Natural killer cell (primary cell): ENCODE data around the gene FLNA. TPM values are rescaled to one million over a fixed set of nuclear protein-coding genes. Genes with fewer than 3 reads are reported as not detected.

Experiments used
- ATAC-seq, 3 donors: fragments of 150-1000 bp in 2 of 3; fragments of 200-7000 bp in 1 of 3; cut with Tn5 transposase; 1 replicate in 1 of 3; 2 replicates in 2 of 3; pipeline ENCODE4 v1.10.0; 2021; ENCODE audit warnings: mild to moderate bottlenecking in 2 of 3, moderate library complexity in 2 of 3
- DNase-seq, 2 donors: peaks; one replicate each; pipeline versions ENCODE4 v3.0.0 to v3.0.0-alpha.2; 2013 to 2021; ENCODE audit warnings: mixed read lengths in 1 of 2
- H3K27ac ChIP-seq: one replicate; pipeline ENCODE4 v1.5.1; 2013; ENCODE audit warnings: mild to moderate bottlenecking, low read length
- H3K27me3 ChIP-seq: one replicate; pipeline ENCODE4 v1.6.1; 2013; ENCODE audit warnings: low read length; ENCODE audit not compliant: control insufficient read depth, insufficient read depth
- H3K36me3 ChIP-seq: one replicate; pipeline ENCODE4 v1.6.1; 2013; ENCODE audit warnings: low read length; ENCODE audit not compliant: control insufficient read depth, insufficient read depth
- H3K4me1 ChIP-seq: one replicate; pipeline ENCODE4 v1.6.1; 2013; ENCODE audit warnings: low read length; ENCODE audit not compliant: control insufficient read depth, insufficient read depth
- H3K4me3 ChIP-seq: one replicate; pipeline ENCODE4 v1.5.1; 2013; ENCODE audit warnings: low read length
- H3K9me3 ChIP-seq: one replicate; pipeline ENCODE4 v1.6.1; 2013; ENCODE audit warnings: low read length; ENCODE audit not compliant: control insufficient read depth, insufficient read depth
- H3K27ac Mint-ChIP-seq, 2 donors: one replicate each; pipeline ENCODE4 v1.8.0; 2022; ENCODE audit warnings: mild to moderate bottlenecking in 2 of 2, mixed read lengths in 2 of 2, moderate library complexity in 1 of 2
- H3K27me3 Mint-ChIP-seq, 2 donors: one replicate each; pipeline ENCODE4 v1.8.0; 2022; ENCODE audit warnings: low read depth in 2 of 2, mixed read lengths in 2 of 2
- H3K36me3 Mint-ChIP-seq: one replicate; pipeline ENCODE4 v1.8.0; 2022; ENCODE audit warnings: mixed read lengths
- H3K4me1 Mint-ChIP-seq, 2 donors: one replicate each; pipeline ENCODE4 v1.8.0; 2022; ENCODE audit warnings: mixed read lengths in 2 of 2
- H3K4me3 Mint-ChIP-seq: one replicate; pipeline ENCODE4 v1.8.0; 2022; ENCODE audit warnings: mild to moderate bottlenecking, moderate library complexity, mixed read lengths
- H3K9me3 Mint-ChIP-seq, 2 donors: one replicate each; pipeline ENCODE4 v1.8.0; 2022; ENCODE audit warnings: mixed read lengths in 2 of 2
- CTCF ChIP-seq: fragments of 200-600 bp; IDR thresholded peaks from one replicate; pipeline ENCODE4 v1.8.0; 2022; ENCODE audit warnings: antibody characterized with exemption
- WGBS: methylation state at CpG from one replicate; pipeline ENCODE4 v1.1.7; 2013; ENCODE audit warnings: missing lambda C conversion rate; ENCODE audit not compliant: insufficient coverage; 5-methylcytosine and 5-hydroxymethylcytosine counted together
- intact Hi-C: fragments of 100-400 bp; cut with micrococcal nuclease; formaldehyde crosslinking; loops from one replicate; pipeline ENCODE4 v1.14.2; 2022
- total RNA-seq, 4 donors: library from RNA; stranded (reverse); fragments of 120-200 nt in 1 of 4; gene quantifications; one replicate each; pipeline versions ENCODE4 v1.2.3 to v1.2.4, GENCODE V29; 2013 to 2022

The FLNA gene
- total RNA-seq, 3 donors from 2014 or later (not counting 1 experiment from before 2014, with no cell fraction given), result 2,872 to 3,483 (median 2,927) TPM

- WGBS, result 89% methylated on average over 13 of the region's 13 CpGs
- peak overlapping the region; percentile 66 to 100 for H3K27ac Mint-ChIP-seq
Observed at GRCh38 chrX:154354516-154354915, 19.9 kb downstream of the FLNA start.

GRCh38 chrX:154354013-154354412 lies 20.4 kb downstream of the FLNA start:
- no peak for TF ChIP-seq CTCF
- no peaks in the 10 kb centered on the region for H3K27me3 ChIP-seq
- H3K4me1 ChIP-seq, result peaks cover 100% of the 10 kb centered on the region
- Mint-ChIP-seq H3K36me3 (no peaks in the 10 kb centered on the region), H3K4me3 (no peak overlapping the region), H3K27ac (peak overlapping the region; percentile 60 to 100), H3K4me1 (peaks cover 25 to 31% of the 10 kb centered on the region in 2 donors), H3K9me3 (no peaks in the 10 kb centered on the region), H3K27me3 (no peaks in the 10 kb centered on the region)
- intact Hi-C loops, result no loop called here
- H3K27ac ChIP-seq, result peak overlapping the region; percentile 25
- peaks cover 100% of the 10 kb centered on the region for H3K36me3 ChIP-seq
- H3K4me3 ChIP-seq, result no peak overlapping the region
- ATAC-seq (no peak), DNase-seq (no peak)
- WGBS, result 89% methylated on average over 12 of the region's 14 CpGs
- no peaks in the 10 kb centered on the region for H3K9me3 ChIP-seq

More at GRCh38 chrX:154354516-154354915, 19.9 kb downstream of the FLNA start:
- peaks cover 25 to 26% of the 10 kb centered on the region in 2 donors for H3K4me1 Mint-ChIP-seq
- ATAC-seq (no peak), DNase-seq (no peak)
- Histone ChIP-seq H3K4me1 (peaks cover 99% of the 10 kb centered on the region), H3K4me3 (no peak overlapping the region), H3K27me3 (no peaks in the 10 kb centered on the region), H3K36me3 (peaks cover 99% of the 10 kb centered on the region), H3K27ac (peak overlapping the region; percentile 25), H3K9me3 (no peaks in the 10 kb centered on the region)
- no peaks in the 10 kb centered on the region for H3K36me3 Mint-ChIP-seq
- H3K27me3 Mint-ChIP-seq, result no peaks in the 10 kb centered on the region
- TF ChIP-seq CTCF, result no peak
- H3K4me3 Mint-ChIP-seq, result no peak overlapping the region
- H3K9me3 Mint-ChIP-seq, result no peaks in the 10 kb centered on the region
- intact Hi-C loops, result no loop called here

- H3K27ac ChIP-seq, result no peak overlapping the region
- peak overlapping the region; percentile 25 for H3K4me3 Mint-ChIP-seq
- peak in 1 of 2 donors; percentile 14 for DNase-seq
- peaks cover 100% of the 10 kb centered on the region for H3K4me1 ChIP-seq
- intact Hi-C loops, result no loop called here
- ATAC-seq, result no peak
- no peaks in the 10 kb centered on the region for H3K9me3 ChIP-seq
- H3K4me3 ChIP-seq, result no peak overlapping the region
- 84% methylated on average over 24 of the region's 24 CpGs for WGBS
- H3K4me1 Mint-ChIP-seq, result peaks cover 20 to 32% of the 10 kb centered on the region in 2 donors
- H3K27ac Mint-ChIP-seq, result peak overlapping the region; percentile 60 to 100
- no peaks in the 10 kb centered on the region for H3K27me3 ChIP-seq
- H3K9me3 Mint-ChIP-seq, result no peaks in the 10 kb centered on the region
- peaks cover 99% of the 10 kb centered on the region for H3K36me3 ChIP-seq
- no peaks in the 10 kb centered on the region for H3K36me3 Mint-ChIP-seq
- no peak for TF ChIP-seq CTCF
- H3K27me3 Mint-ChIP-seq, result no peaks in the 10 kb centered on the region
Observed at GRCh38 chrX:154353172-154353843, 21.1 kb downstream of the FLNA start.
